ENCODE data around the gene R3HCC1L.

DNA sequence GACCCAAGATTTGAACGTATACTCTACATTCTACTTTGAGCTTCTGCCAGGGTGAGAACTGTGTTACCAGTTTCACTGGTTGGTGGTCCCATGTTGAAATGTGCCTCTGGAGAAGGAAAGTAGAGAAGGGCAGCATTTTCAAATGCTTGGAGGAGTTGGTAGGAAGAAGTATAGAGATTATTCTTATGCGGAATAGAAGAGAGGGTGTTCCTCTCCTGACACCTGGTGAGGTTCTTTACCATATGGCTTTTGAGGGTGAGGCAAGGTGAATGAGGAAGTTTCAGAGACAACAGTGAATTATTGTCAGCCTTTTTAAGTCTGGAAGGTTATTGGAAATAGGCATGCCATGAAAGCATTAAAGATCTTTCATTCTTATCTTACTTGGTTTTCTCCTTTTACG is 34.3 kb downstream of the R3HCC1L start:
- no peak for TF ChIP-seq EZH2phosphoT487 (IDR thresholded peaks at IDR 0.05; ENCODE audit: borderline replicate concordance)
- TF ChIP-seq, protein P1, sequence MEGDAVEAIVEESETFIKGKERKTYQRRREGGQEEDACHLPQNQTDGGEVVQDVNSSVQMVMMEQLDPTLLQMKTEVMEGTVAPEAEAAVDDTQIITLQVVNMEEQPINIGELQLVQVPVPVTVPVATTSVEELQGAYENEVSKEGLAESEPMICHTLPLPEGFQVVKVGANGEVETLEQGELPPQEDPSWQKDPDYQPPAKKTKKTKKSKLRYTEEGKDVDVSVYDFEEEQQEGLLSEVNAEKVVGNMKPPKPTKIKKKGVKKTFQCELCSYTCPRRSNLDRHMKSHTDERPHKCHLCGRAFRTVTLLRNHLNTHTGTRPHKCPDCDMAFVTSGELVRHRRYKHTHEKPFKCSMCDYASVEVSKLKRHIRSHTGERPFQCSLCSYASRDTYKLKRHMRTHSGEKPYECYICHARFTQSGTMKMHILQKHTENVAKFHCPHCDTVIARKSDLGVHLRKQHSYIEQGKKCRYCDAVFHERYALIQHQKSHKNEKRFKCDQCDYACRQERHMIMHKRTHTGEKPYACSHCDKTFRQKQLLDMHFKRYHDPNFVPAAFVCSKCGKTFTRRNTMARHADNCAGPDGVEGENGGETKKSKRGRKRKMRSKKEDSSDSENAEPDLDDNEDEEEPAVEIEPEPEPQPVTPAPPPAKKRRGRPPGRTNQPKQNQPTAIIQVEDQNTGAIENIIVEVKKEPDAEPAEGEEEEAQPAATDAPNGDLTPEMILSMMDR (conservative IDR thresholded peaks at IDR 0.05; ENCODE audit: low read length): no peak
